RWPE2 (cell line): Measurements from ENCODE around the gene PCNT.

Experiments
- ATAC-seq: fragments of 200-7000 bp; cut with Tn5 transposase; 3 replicates; pipeline ENCODE4 v1.9.1; 2021; ENCODE audit warnings: low read depth
- DNase-seq: peaks from one replicate; pipeline ENCODE4 v3.0.0-alpha.2; 2020; ENCODE audit warnings: low spot score
- H3K27ac ChIP-seq: fragments of 450-650 bp; 2 replicates; pipeline ENCODE4 v1.5.1; 2017; ENCODE audit warnings: mild to moderate bottlenecking; ENCODE audit not compliant: poor library complexity, severe bottlenecking
- H3K27me3 ChIP-seq: fragments of 250-450 bp; sonication (Bioruptor Pico); 2 replicates; pipeline ENCODE4 v1.5.1; 2021; ENCODE audit warnings: mild to moderate bottlenecking, moderate library complexity; ENCODE audit not compliant: insufficient read depth, poor library complexity, severe bottlenecking
- H3K36me3 ChIP-seq: fragments of 250-450 bp; sonication (Bioruptor Pico); 2 replicates; pipeline ENCODE4 v1.5.1; 2020; ENCODE audit warnings: low read depth, mild to moderate bottlenecking, moderate library complexity
- H3K4me1 ChIP-seq: fragments of 250-450 bp; sonication (Bioruptor Pico); 2 replicates; pipeline ENCODE4 v1.5.1; 2021; ENCODE audit warnings: mild to moderate bottlenecking, moderate library complexity; ENCODE audit not compliant: insufficient read depth, poor library complexity, severe bottlenecking
- H3K4me3 ChIP-seq: fragments of 250-450 bp; sonication (Bioruptor Pico); 2 replicates; pipeline ENCODE4 v1.5.1; 2021; ENCODE audit warnings: mild to moderate bottlenecking, moderate library complexity; ENCODE audit not compliant: severe bottlenecking
- H3K9me3 ChIP-seq: fragments of 250-450 bp; sonication (Bioruptor Pico); 2 replicates; pipeline ENCODE4 v1.5.1; 2021; ENCODE audit warnings: mild to moderate bottlenecking, moderate library complexity; ENCODE audit not compliant: severe bottlenecking
- CTCF ChIP-seq: fragments of 450-650 bp; IDR thresholded peaks from one replicate; pipeline ENCODE4 v1.5.1; 2017; ENCODE audit warnings: mild to moderate bottlenecking, moderate library complexity; ENCODE audit not compliant: poor library complexity, severe bottlenecking

Gene PCNT

DNA sequence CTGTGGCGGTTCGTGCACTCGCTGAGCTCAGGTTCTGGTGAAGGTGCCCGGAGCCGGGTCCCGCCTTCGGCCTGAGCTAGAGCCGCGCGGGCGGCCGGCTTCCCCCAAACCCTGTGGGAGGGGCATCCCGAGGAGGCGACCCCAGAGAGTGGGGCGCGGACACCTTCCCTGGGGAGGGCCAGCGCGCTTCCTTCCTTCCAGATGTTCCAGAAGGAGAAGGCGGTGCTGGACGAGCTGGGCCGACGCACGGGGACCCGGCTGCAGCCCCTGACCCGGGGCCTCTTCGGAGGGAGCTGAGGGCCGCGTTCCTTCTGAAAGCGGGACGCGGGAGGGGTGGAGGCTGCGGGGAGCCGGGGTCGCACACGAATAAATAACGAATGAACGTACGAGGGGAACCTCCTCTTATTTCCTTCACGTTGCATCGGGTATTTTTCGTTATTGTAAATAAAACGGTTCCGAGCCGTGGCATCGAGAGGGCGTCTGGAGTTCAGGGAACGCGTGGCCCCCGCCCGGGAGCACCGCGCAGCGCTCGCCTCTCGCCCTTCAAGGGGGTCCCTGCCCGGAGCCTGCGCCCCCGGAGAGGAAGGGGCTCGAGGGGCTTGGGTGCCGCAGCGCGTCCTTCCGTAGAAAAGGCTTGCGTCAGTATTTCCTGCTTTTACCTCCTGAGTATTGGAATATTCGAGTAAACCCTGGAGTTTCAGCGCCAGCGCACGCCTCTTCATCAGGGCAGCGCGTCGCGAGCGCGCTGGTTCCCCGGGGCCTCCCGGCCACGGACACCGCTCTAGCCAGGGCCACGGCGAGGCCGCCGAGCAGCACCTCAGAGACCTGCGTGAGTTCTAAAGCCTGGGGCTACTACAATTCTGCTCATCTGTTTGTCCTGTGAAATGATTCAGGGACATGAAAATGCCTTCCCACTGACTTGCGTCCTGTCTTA lies 26.4 kb upstream of the PCNT start:
- Histone ChIP-seq H3K4me1 (no peaks in the 10 kb centered on the region), H3K4me3 (peak overlapping the region; percentile 18), H3K36me3 (0 out of 2 replicates have a peak, but pooled peaks cover 6% of the 10 kb centered on the region), H3K9me3 (no peaks in the 10 kb centered on the region), H3K27ac (no peak overlapping the region), H3K27me3 (no peaks in the 10 kb centered on the region)
- ATAC-seq (peak; percentile 70), DNase-seq (no peak)
- no peak for TF ChIP-seq CTCF

- Histone ChIP-seq H3K9me3 (no peaks in the 10 kb centered on the region), H3K4me3 (no peak overlapping the region), H3K27me3 (no peaks in the 10 kb centered on the region), H3K27ac (no peak overlapping the region), H3K36me3 (0 out of 2 replicates have a peak, but pooled peaks cover 6% of the 10 kb centered on the region), H3K4me1 (no peaks in the 10 kb centered on the region)
- TF ChIP-seq CTCF, result no peak
- no peak for DNase-seq
- ATAC-seq, result no peak
These were observed 24.8 kb upstream of the PCNT start for GRCh38 chr21:46299167-46299566.

DNA sequence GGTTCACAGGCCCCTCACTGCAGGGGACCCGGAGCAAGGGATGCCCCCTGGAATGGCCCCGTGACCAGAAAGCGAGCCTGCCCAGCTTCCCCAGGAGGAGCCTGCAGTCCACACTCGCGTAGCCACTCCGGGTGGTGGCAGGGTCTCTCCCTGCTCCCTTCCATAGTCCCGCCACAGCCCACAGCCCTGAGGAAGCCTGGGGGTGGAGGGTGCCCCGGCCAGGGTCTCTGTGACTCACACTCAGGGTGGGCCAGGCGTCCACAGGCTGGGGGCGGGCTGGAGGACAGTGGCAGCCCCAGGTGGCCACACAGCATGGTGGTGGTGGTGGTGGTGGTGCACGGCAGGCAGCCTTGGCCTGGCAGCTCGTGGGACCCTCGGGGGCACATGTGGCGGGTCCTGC lies 22.2 kb upstream of the PCNT start:
- Histone ChIP-seq H3K27me3 (no peaks in the 10 kb centered on the region), H3K36me3 (peaks cover 13% of the 10 kb centered on the region; the same call in 1 of the 2 replicates), H3K4me1 (no peaks in the 10 kb centered on the region), H3K27ac (no peak overlapping the region), H3K9me3 (no peaks in the 10 kb centered on the region), H3K4me3 (no peak overlapping the region)
- DNase-seq (no peak), ATAC-seq (no peak)
- no peak for TF ChIP-seq CTCF

GRCh38 chr21:46304437-46304836 lies 19.5 kb upstream of the PCNT start:
- Histone ChIP-seq H3K4me3 (no peak overlapping the region), H3K36me3 (peaks cover 25% of the 10 kb centered on the region), H3K27me3 (no peaks in the 10 kb centered on the region), H3K9me3 (no peaks in the 10 kb centered on the region), H3K4me1 (no peaks in the 10 kb centered on the region), H3K27ac (no peak overlapping the region)
- DNase-seq (no peak), ATAC-seq (no peak)
- TF ChIP-seq CTCF, result no peak

DNA sequence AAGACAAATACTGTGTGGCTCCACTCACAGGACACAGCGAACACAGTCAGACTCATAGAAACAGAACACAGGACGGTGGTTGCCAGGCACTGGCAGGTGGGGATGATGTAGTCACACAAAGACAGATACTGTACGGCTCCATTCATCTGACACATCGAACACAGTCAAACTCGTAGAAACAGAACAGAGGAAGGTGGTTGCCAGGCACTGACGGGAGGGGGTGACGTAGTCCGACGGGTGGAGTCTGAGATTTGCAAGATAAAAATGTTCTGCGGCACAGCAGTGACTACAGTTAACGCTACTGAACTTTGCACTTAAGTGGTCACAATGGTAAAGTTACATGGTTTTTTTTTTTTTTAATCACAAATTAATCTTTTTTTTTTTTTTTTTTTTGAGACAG lies 19.0 kb upstream of the PCNT start:
- Histone ChIP-seq H3K36me3 (peaks cover 31% of the 10 kb centered on the region), H3K27me3 (no peaks in the 10 kb centered on the region), H3K4me1 (no peaks in the 10 kb centered on the region), H3K4me3 (no peak overlapping the region), H3K9me3 (no peaks in the 10 kb centered on the region), H3K27ac (no peak overlapping the region)
- TF ChIP-seq CTCF, result no peak
- ATAC-seq (no peak), DNase-seq (no peak)
